Mononuclear cell (primary cell): Measurements from ENCODE around the gene SAMD13. TPM values are rescaled to one million over a fixed set of nuclear protein-coding genes. Genes with fewer than 3 reads are reported as not detected.
A peak's percentile ranks its signal among the peaks of the same experiment; 100 is the strongest.
"Not testable (repeated sequence)": the region's sequence is repeated elsewhere in the genome, so short reads cannot be mapped to it uniquely, and the experiment has no call there.

ENCODE experiments used
- H3K27me3 ChIP-seq: 2 replicates; pipeline ENCODE4 v1.6.0; 2011; ENCODE audit warnings: low read length, control low read depth; ENCODE audit not compliant: insufficient read depth
- H3K4me1 ChIP-seq: 2 replicates; pipeline ENCODE4 v1.5.1; 2011; ENCODE audit warnings: mild to moderate bottlenecking, low read length, control low read depth; ENCODE audit not compliant: insufficient read depth
- H3K4me3 ChIP-seq: 2 replicates; pipeline ENCODE4 v1.5.1; 2011; ENCODE audit warnings: mild to moderate bottlenecking, low read length, moderate library complexity
- H3K9me3 ChIP-seq: 2 replicates; pipeline ENCODE4 v1.5.1; 2011; ENCODE audit warnings: low read depth, mild to moderate bottlenecking, control low read depth, low read length
- total RNA-seq: library from RNA; depleted of rRNA; stranded (reverse); fragments of >200 nt; gene quantifications from one replicate; pipeline ENCODE4 v1.2.3, GENCODE V29; 2012

The SAMD13 gene
- total RNA-seq, 1 donor = 0.31 TPM

- no peak overlapping the region for H3K4me3 ChIP-seq
- peaks cover 15% of the 10 kb centered on the region for H3K4me1 ChIP-seq
- no peaks in the 10 kb centered on the region for H3K9me3 ChIP-seq
- H3K27me3 ChIP-seq = no peaks in the 10 kb centered on the region
These were observed 29.9 kb upstream of the SAMD13 start for GRCh38 chr1:84271441-84272151.

- H3K4me1 ChIP-seq = peaks cover 15% of the 10 kb centered on the region
- H3K9me3 ChIP-seq = no peaks in the 10 kb centered on the region
- H3K27me3 ChIP-seq = no peaks in the 10 kb centered on the region
- H3K4me3 ChIP-seq = no peak overlapping the region
These were observed 29.1 kb upstream of the SAMD13 start for GRCh38 chr1:84272401-84272800.

GRCh38 chr1:84277343-84278059 lies 24.0 kb upstream of the SAMD13 start:
- Histone ChIP-seq H3K4me3 (no peak overlapping the region), H3K27me3 (no peaks in the 10 kb centered on the region), H3K9me3 (no peaks in the 10 kb centered on the region), H3K4me1 (peaks cover under 1% of the 10 kb centered on the region)

- H3K9me3 ChIP-seq = no peaks in the 10 kb centered on the region
- H3K4me1 ChIP-seq = no peaks in the 10 kb centered on the region
- H3K27me3 ChIP-seq = peaks cover 3% of the 10 kb centered on the region
- no peak overlapping the region for H3K4me3 ChIP-seq
These were observed 22.6 kb upstream of the SAMD13 start for GRCh38 chr1:84278905-84279304.

GRCh38 chr1:84280912-84281311 lies 20.6 kb upstream of the SAMD13 start:
- Histone ChIP-seq H3K9me3 (no peaks in the 10 kb centered on the region), H3K4me1 (no peaks in the 10 kb centered on the region), H3K4me3 (no peak overlapping the region), H3K27me3 (peaks cover 3% of the 10 kb centered on the region)

GRCh38 chr1:84282780-84283333 lies 18.7 kb upstream of the SAMD13 start:
- Histone ChIP-seq H3K4me1 (no peaks in the 10 kb centered on the region), H3K27me3 (peaks cover 3% of the 10 kb centered on the region), H3K9me3 (no peaks in the 10 kb centered on the region), H3K4me3 (no peak overlapping the region)

- Histone ChIP-seq H3K4me1 (no peaks in the 10 kb centered on the region), H3K9me3 (peaks cover 2% of the 10 kb centered on the region), H3K4me3 (no peak overlapping the region), H3K27me3 (peaks cover 3% of the 10 kb centered on the region)
These were observed 18.1 kb upstream of the SAMD13 start for GRCh38 chr1:84283381-84283780.

- peaks cover 3% of the 10 kb centered on the region for H3K27me3 ChIP-seq
- H3K9me3 ChIP-seq = peaks cover 8% of the 10 kb centered on the region
- no peak overlapping the region for H3K4me3 ChIP-seq
- no peaks in the 10 kb centered on the region for H3K4me1 ChIP-seq
These were observed 15.4 kb upstream of the SAMD13 start for GRCh38 chr1:84286071-84286470.

- H3K4me3 ChIP-seq, H3K9me3 ChIP-seq, H3K4me1 ChIP-seq, H3K27me3 ChIP-seq: not testable (repeated sequence)
These were observed 14.1 kb upstream of the SAMD13 start for GRCh38 chr1:84287389-84287788.

- H3K4me1 ChIP-seq = no peaks in the 10 kb centered on the region
- H3K27me3 ChIP-seq = no peaks in the 10 kb centered on the region
- peaks cover 8% of the 10 kb centered on the region for H3K9me3 ChIP-seq
- H3K4me3 ChIP-seq = no peak overlapping the region
These were observed 12.2 kb upstream of the SAMD13 start for GRCh38 chr1:84289169-84289785.

GRCh38 chr1:84291882-84292655 lies 9.4 kb upstream of the SAMD13 start:
- Histone ChIP-seq H3K27me3 (no peaks in the 10 kb centered on the region), H3K9me3 (peaks cover 8% of the 10 kb centered on the region), H3K4me1 (no peaks in the 10 kb centered on the region), H3K4me3 (no peak overlapping the region)

GRCh38 chr1:84293766-84294165 lies 7.7 kb upstream of the SAMD13 start:
- H3K4me1 ChIP-seq = peaks cover 8% of the 10 kb centered on the region
- H3K27me3 ChIP-seq = no peaks in the 10 kb centered on the region
- H3K4me3 ChIP-seq = no peak overlapping the region
- peaks cover 3% of the 10 kb centered on the region for H3K9me3 ChIP-seq

GRCh38 chr1:84294751-84295150 lies 6.8 kb upstream of the SAMD13 start:
- H3K9me3 ChIP-seq = no peaks in the 10 kb centered on the region
- H3K4me1 ChIP-seq = peaks cover 16% of the 10 kb centered on the region
- H3K27me3 ChIP-seq = no peaks in the 10 kb centered on the region
- H3K4me3 ChIP-seq = no peak overlapping the region

GRCh38 chr1:84297546-84298244 lies 3.8 kb upstream of the SAMD13 start:
- no peaks in the 10 kb centered on the region for H3K27me3 ChIP-seq
- H3K4me1 ChIP-seq = peaks cover 32% of the 10 kb centered on the region
- H3K9me3 ChIP-seq = no peaks in the 10 kb centered on the region
- H3K4me3 ChIP-seq = peak overlapping the region; percentile 74
